HL-60/S4 treated with phorbol 12-myristate 13-acetate at 8.2 ng/mL for 4 days and 3 days (cell line): ENCODE data around the gene TEKT2.

ENCODE experiments used
- in situ Hi-C: fragments of 300-500 bp; cut with MboI; formaldehyde crosslinking; loops from 2 replicates; pipeline ENCODE4 v1.15.0; 2022; ENCODE audit warnings: low sequenced_read_pairs

TEKT2 gene

GRCh38 chr1:36100376-36100775, 16.5 kb downstream of the TEKT2 start:
- in situ Hi-C loops = loop anchor here (25.0 kb wide), 1 partner anchor 312 kb away; no protein-coding TSS in a partner anchor

- in situ Hi-C loops = loop anchor here (25.0 kb wide), 1 partner anchor 311 kb away; no protein-coding TSS in a partner anchor
These were observed 17.7 kb downstream of the TEKT2 start for GRCh38 chr1:36101546-36101945.

GRCh38 chr1:36106269-36106668, 22.4 kb downstream of the TEKT2 start:
- in situ Hi-C loops = loop anchor here (25.0 kb wide), 1 partner anchor 306 kb away; no protein-coding TSS in a partner anchor

- in situ Hi-C loops = loop anchor here (25.0 kb wide), 1 partner anchor 305 kb away; no protein-coding TSS in a partner anchor
These were observed 23.5 kb downstream of the TEKT2 start for GRCh38 chr1:36107394-36107793.

GRCh38 chr1:36108314-36108713, 24.4 kb downstream of the TEKT2 start:
- in situ Hi-C loops = loop anchor here (25.0 kb wide), 1 partner anchor 304 kb away; no protein-coding TSS in a partner anchor

- in situ Hi-C loops = loop anchor here (25.0 kb wide), 1 partner anchor 303 kb away; no protein-coding TSS in a partner anchor
These were observed 25.3 kb downstream of the TEKT2 start for GRCh38 chr1:36109041-36109679.

- in situ Hi-C loops = loop anchor here (25.0 kb wide), 1 partner anchor 301 kb away; no protein-coding TSS in a partner anchor
These were observed 27.3 kb downstream of the TEKT2 start for GRCh38 chr1:36111151-36111550.

- in situ Hi-C loops = loop anchor here (25.0 kb wide), 1 partner anchor 299 kb away; no protein-coding TSS in a partner anchor
These were observed 28.9 kb downstream of the TEKT2 start for GRCh38 chr1:36112823-36113222.

- in situ Hi-C loops = loop anchor here (25.0 kb wide), 1 partner anchor 298 kb away; no protein-coding TSS in a partner anchor
These were observed 30.5 kb downstream of the TEKT2 start for GRCh38 chr1:36114371-36114770.

- in situ Hi-C loops = loop anchor here (25.0 kb wide), 1 partner anchor 297 kb away; no protein-coding TSS in a partner anchor
These were observed 31.3 kb downstream of the TEKT2 start for GRCh38 chr1:36115200-36115669.

GRCh38 chr1:36115931-36116330, 32.0 kb downstream of the TEKT2 start:
- in situ Hi-C loops = loop anchor here (25.0 kb wide), 1 partner anchor 296 kb away; no protein-coding TSS in a partner anchor

GRCh38 chr1:36116901-36117300, 33.0 kb downstream of the TEKT2 start:
- in situ Hi-C loops = loop anchor here (25.0 kb wide), 1 partner anchor 295 kb away; no protein-coding TSS in a partner anchor

- in situ Hi-C loops = loop anchor here (25.0 kb wide), 1 partner anchor 294 kb away; no protein-coding TSS in a partner anchor
These were observed 34.7 kb downstream of the TEKT2 start for GRCh38 chr1:36118447-36119204.

GRCh38 chr1:36119456-36119855, 35.6 kb downstream of the TEKT2 start:
- in situ Hi-C loops = loop anchor here (25.0 kb wide), 1 partner anchor 293 kb away; no protein-coding TSS in a partner anchor

GRCh38 chr1:36122062-36123030, 38.5 kb downstream of the TEKT2 start:
- in situ Hi-C loops = loop anchor here (25.0 kb wide), 1 partner anchor 290 kb away; no protein-coding TSS in a partner anchor

GRCh38 chr1:36123356-36123755, 39.5 kb downstream of the TEKT2 start:
- in situ Hi-C loops = loop anchor here (25.0 kb wide), 1 partner anchor 289 kb away; no protein-coding TSS in a partner anchor

GRCh38 chr1:36124404-36125128, 40.7 kb downstream of the TEKT2 start:
- in situ Hi-C loops = loop anchor here (25.0 kb wide), 1 partner anchor 288 kb away; no protein-coding TSS in a partner anchor

GRCh38 chr1:36125129-36125991, 41.5 kb downstream of the TEKT2 start, which contains the start of gene COL8A2:
TSS of gene COL8A2 (minus strand) at chr1:36125222. CDS start at chr1:36100242, 24,980 bp downstream.
- in situ Hi-C loops = no loop called here
